ENCODE measurements around the gene ZMYM2.

The ZMYM2 gene

GRCh38 chr13:20114066-20114610 lies 155.6 kb downstream of the ZMYM2 start:
- no peak for DNase-seq

- DNase-seq, result no peak
Measured at GRCh38 chr13:20116213-20116612, 157.7 kb downstream of the ZMYM2 start.

- DNase-seq, result no peak
Measured at GRCh38 chr13:20118268-20119140, 160.0 kb downstream of the ZMYM2 start.

- DNase-seq, result no peak
Measured at GRCh38 chr13:20119960-20120359, 161.4 kb downstream of the ZMYM2 start.

GRCh38 chr13:20121159-20121525 lies 162.6 kb downstream of the ZMYM2 start:
- DNase-seq, result no peak

- no peak for DNase-seq
Measured at GRCh38 chr13:20124303-20124702, 165.8 kb downstream of the ZMYM2 start.

GRCh38 chr13:20125129-20125782 lies 166.7 kb downstream of the ZMYM2 start:
- DNase-seq, result peak in 1 of 2 donors; percentile 47

- DNase-seq, result no peak
Measured at GRCh38 chr13:20125783-20126165, 167.2 kb downstream of the ZMYM2 start.

- no peak for DNase-seq
Measured at GRCh38 chr13:20126541-20127261, 168.2 kb downstream of the ZMYM2 start.

GRCh38 chr13:20127262-20127561 lies 168.7 kb downstream of the ZMYM2 start:
- DNase-seq, result no peak

- peak; percentile 19 to 53 for DNase-seq
Measured at GRCh38 chr13:20127562-20128458, 169.3 kb downstream of the ZMYM2 start.

GRCh38 chr13:20128459-20128931 lies 170.0 kb downstream of the ZMYM2 start:
- DNase-seq, result no peak

- no peak for DNase-seq
Measured at GRCh38 chr13:20129076-20129475, 170.5 kb downstream of the ZMYM2 start.

- no peak for DNase-seq
Measured at GRCh38 chr13:20130012-20130411, 171.5 kb downstream of the ZMYM2 start.

GRCh38 chr13:20130652-20131051 lies 172.1 kb downstream of the ZMYM2 start:
- DNase-seq, result no peak

GRCh38 chr13:20131057-20131832 lies 172.7 kb downstream of the ZMYM2 start:
- no peak for DNase-seq

- no peak for DNase-seq
Measured at GRCh38 chr13:20132052-20132634, 173.6 kb downstream of the ZMYM2 start.

- no peak for DNase-seq
Measured at GRCh38 chr13:20134732-20135131, 176.2 kb downstream of the ZMYM2 start.

- no peak for DNase-seq
Measured at GRCh38 chr13:20136781-20137703, 178.5 kb downstream of the ZMYM2 start.

- DNase-seq, result no peak
Measured at GRCh38 chr13:20137875-20138274, 179.3 kb downstream of the ZMYM2 start.

All from hippocampal formation (tissue), 2 donors.